ENCODE results near the gene CUL3.
"Not testable (repeated sequence)": the region's sequence is repeated elsewhere in the genome, so short reads cannot be mapped to it uniquely, and the experiment has no call there.

Gene CUL3

DNA sequence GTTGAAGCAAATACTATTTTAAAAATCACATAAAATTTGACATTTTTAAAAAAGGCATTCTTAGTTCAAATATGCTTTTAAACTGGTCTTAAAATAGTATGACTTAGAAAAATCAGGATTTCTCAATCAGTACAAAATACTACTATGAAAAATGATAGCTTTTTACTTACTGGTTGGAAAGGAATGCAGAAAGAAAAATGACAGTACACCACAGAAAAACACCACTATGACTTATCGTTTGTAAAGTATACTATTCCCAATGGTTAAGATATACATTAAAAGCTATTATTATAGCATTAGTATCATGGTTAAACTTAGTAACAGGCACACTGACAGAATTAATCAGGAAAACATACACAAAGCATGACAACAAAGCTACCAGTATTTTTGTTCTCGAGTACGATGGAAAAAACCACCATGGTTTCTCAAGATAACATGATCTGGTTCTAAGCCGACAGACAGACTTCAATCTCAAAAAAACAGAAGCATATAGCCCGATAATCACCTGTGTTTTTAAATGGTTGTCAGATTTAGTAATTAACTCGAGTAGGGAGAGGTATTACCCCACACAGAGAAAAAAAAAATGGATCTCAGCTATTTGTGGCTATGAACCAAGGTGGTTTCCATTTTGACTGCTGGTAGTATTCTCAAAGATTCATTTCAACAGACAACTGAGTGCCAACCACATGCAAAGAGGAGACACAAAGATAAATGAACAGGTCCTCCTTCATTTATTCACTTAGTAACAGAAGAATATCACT, 39.1 kb downstream of the CUL3 start:
- no peak for DNase-seq (ENCODE audit: low read depth in 2 of 3, low spot score in 2 of 3)

DNA sequence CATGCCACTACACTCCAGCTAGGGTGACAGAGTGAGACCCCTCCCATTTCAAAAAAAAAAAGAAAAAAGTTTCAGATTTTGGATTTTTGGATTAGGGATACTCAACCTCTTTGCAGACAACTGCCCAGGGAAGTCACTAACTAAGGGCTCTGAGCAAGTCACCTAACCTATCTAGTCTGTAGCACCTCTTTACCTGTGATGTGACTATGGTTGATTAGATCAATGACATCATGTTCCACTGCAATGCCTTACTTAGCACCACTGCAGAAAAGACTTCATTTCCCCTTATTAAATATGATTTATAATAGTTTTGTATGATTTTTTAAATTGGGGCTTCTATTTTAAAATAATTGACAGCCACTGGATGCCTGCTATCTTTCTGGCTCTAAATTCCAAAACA, 41.2 kb downstream of the CUL3 start:
- DNase-seq (ENCODE audit: low read depth in 2 of 3, low spot score in 2 of 3) = no peak

DNA sequence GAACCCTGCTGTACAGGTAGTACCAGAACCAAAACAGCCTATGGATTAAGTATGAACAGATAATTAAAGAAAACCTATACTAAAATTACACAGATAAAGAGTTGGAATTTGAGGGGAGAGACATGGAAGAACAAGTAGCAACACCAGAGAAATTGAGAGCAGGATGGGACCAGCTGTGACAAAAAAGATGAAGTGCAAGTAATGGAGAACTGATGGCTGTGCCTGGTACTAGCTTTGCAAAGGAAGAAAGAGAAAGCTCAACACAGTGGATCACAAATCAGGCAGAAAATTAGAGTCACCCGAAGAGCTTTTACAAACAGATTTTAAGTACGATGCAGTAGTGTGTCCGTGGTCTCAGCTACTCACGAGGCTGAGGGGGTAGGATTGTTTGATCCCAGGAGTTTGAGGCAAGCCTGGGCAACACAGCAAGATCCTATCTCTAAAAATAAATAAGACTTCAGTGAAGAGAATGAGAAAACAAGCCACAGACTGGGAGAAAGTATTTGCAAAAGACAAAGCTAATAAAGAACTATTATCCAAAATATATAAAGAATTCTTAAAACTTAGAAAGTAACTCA, 46.5 kb downstream of the CUL3 start:
- DNase-seq (ENCODE audit: low read depth in 2 of 3, low spot score in 2 of 3) = no peak

DNA sequence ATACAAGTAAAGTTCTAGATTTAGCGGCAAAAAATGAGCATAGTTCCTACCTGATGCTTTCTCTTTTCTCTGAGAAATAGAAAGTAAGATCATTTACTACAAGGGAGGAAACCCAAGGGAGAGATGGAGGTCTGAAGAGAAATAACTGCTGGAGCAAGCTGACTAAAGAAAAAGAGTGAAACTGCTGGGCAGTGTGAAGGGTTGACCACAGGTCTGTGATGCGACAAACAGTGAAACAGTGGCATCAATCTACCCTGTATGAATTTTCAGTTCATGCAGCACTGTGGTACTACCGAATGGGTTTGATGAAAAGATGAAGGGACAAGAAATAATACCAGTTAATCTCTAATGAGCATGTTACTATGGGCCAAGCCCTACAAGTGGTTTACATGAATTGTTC, 52.2 kb downstream of the CUL3 start:
- no peak for DNase-seq (ENCODE audit: low read depth in 2 of 3, low spot score in 2 of 3)

DNA sequence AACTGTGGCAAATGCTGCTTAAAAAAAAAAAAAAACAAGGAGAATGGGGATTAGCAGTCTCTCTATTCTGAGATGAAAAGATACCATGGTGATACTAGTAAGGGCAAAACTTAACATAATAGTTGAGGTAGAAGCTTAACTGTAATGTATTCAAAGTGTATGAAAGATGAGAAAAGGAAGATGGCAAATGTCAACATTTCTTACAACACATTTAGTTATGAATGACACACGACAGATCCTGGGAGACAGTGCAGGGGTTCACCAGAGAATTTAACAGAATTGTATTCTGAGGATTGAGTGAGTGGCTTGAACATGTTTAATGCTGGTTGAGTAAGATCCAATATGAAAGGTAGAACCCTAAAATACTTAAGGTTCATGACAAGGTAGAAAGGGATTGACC, 52.7 kb downstream of the CUL3 start:
- DNase-seq (ENCODE audit: low read depth in 2 of 3, low spot score in 2 of 3) = no peak

DNA sequence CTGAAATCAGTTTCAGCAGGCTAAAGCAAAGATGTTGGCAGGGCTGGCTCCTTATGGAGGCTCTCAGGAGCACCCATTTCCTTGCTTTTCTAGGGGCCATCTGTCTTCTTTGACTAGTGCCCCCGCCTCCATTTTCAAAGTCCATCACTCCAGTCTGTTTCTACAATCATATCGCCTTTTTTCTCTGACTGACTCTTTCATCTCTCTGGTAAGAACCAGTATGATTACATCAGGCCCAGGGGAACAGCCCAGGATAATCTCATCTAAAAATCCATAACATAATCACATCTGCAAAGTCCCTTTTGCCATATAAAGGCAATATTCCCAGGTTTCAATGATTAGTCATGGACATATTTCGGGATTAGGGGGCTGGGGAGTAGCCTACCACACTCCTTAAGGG, 57.0 kb downstream of the CUL3 start:
- DNase-seq (ENCODE audit: low read depth in 2 of 3, low spot score in 2 of 3) = no peak

DNA sequence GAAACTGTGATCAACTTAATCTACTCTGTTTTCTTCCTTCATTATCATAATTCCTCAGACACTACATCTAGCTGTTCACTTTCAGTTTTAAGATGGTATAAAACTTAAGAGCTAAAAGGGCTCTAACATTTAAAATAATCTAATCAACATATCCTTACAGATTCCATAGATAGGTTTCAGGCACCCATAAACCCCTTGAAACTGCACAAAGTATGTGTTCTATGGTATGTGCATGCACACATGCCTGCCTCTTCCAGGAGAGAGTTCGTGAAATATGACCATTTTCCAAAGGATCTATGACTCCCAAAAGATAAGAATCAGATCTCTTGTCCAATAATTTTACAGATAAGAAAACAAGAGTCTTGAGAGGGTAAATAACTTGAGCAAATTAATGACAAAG, 59.4 kb downstream of the CUL3 start:
- DNase-seq (ENCODE audit: low read depth in 2 of 3, low spot score in 2 of 3) = no peak

DNA sequence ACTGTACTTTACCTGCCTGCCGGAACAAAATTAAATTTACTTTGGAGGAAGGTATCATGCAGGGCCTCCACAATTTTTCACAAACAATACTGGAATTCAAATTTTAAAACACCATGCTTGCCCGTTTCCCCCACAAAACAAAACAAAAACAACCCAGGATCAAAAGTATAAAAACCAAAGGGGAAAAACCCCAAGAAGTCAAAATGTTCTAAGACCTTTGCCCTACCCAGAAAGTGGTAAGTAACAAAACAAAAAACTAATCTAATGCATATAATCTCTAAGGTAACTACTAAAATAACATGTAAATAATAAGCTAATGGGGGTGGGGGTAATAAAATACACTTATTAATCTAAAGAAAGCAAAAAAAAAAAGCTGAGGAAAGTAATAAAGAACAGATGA, 60.5 kb downstream of the CUL3 start:
- DNase-seq (ENCODE audit: low read depth in 2 of 3, low spot score in 2 of 3) = no peak

DNA sequence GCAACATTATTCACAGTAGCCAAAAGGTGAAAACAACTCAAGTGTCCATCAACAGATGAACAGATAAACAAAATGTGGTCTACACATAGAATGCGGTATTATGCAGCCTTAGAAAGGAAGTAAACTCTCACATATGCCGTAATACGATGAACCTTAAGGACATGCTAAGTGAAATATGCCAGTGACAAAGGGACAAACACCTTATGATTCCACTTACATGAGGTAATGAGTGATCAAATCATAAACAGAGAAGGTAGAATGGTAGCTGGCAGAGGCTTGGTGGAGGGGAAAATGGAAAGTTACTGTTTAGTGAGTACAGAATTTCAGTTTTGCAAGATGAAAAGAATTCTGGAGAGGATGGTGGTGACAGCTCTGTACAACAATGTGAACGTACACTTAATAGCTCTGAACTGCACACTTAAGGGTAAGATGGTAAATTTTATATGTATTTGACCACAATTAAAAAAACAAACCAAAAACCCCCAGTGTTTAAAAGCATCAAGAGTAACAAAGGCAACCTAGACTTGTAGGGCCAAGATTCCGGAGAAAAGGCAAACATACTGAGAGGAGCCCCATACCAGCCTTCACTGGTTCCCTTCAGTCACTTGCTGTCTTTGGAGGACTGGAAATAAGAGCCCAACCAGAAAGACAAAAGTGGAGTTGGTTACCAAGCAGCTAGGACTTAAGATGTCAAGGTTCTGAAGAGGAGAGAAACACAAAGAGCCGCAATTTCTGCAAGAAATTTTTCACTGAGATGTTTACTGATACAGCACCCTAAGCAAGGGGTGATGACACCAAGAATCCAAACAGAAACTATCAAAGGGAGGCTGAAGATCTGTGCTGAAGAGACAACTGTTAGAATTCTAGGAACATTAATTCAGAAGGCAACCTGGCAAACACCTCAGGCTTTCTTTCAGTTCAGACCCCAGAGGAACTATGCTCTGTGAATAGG, 61.3 kb downstream of the CUL3 start:
- DNase-seq (ENCODE audit: low read depth in 2 of 3, low spot score in 2 of 3) = no peak

DNA sequence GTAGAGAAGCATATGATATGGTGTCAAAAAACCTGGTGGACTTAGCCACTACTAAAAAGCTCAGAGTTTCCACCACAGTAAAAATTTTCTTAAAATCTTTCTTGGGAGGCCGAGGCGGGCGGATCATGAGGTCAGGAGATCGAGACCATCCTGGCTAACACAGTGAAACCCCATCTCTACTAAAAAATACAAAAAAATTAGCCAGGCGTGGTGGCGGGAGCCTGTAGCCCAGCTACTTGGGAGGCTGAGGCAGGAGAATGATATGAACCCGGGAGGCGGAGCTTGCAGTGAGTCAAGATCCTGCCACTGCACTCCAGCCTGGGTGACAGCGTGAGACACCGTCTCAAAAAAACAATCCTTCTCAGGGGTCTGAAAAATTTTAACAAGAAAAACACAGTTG, 62.7 kb downstream of the CUL3 start:
- not testable (repeated sequence) for DNase-seq (ENCODE audit: low read depth in 2 of 3, low spot score in 2 of 3)

DNA sequence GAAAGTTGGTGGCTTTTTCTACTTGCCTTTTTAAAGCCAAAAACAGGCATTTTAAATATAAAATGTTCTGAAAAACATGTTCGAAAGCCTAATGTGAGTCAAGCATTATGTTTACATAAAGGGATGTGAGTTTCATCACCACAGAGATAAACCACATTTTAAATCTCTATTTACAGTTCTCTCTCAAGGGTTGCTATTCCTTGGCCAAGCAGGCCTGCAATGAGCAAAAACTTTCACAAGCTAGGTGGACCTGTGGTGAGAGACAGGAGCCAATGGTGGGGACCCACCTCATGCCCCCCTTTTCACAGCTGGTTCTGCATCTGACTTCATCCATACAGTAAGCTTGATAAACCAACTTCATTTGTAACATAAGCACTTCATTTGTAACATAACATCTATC, 65.1 kb downstream of the CUL3 start:
- DNase-seq (ENCODE audit: low read depth in 2 of 3, low spot score in 2 of 3) = peak in 1 of 3 experiments; percentile 18

DNA sequence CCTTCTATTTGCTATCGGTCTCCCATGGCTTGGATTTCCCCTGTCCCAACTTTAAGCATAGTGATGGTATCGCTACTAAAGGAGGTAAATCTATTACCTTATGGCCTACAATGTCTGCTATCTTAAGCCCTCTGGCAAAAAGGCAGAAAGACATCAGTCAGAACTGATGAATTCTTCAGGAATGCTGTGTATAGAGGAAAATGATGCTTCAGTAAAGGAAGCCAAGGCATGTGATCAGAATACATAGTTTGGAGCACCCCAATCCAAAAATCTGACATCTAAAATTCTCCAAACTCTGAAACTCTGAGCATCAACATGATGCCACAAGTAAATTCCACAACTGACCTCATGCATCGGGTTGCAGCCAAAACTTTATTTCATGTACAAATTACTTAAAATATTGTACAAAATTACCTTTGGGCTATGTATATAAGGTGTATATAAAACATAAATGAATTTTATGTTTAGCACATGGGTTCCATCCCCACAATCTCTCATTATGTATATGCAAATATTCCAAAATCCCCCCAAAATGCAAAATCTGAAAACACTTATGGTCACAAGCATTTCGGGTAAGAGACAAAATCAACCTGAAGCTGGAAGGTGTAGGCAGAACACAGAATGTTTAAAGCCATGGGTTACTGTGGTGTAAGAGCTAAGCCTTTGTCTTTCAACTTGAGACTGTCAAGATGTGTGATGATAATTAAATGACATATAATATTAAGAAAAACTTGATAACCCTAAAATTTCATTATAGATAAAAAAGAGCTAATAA, 66.2 kb downstream of the CUL3 start:
- no peak for DNase-seq (ENCODE audit: low read depth in 2 of 3, low spot score in 2 of 3)

DNA sequence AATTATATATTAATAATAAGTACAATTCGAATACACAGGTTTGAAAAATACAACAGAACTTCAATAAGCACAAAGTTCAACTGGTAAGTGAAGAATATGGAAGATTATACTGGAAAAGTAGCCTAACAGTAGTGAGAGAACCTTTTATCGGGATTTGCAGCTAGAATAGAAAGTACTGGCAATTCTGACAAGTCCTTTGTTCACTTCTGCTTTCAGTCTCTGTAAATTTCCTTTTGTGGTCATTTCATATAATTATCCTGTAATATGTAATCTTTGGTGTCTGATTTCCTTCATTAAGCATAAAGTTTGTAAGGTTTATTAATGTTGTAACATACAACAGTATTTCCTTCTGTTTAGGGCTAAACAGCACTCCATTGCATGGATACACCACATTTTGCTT, 67.2 kb downstream of the CUL3 start:
- DNase-seq (ENCODE audit: low read depth in 2 of 3, low spot score in 2 of 3) = no peak

DNA sequence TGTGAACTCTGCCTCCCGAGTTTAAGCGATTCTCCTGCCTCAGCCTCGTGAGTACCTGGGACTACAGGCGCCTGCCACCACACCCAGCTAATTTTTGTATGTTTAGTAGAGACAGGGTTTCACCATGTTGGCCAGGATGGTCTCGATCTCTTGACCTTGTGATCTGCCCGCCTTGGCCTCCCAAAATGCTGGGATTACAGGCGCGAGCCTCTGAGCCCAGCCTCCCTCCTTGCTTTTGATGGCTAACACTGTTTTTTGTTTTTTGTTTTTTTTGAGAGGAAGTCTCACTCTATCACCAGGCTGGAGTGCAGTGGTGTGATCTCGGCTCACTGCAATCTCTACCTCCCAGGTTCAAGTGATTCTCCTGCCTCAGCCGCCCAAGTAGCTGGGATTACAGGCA, 68.8 kb downstream of the CUL3 start:
- DNase-seq (ENCODE audit: low read depth in 2 of 3, low spot score in 2 of 3) = not testable (repeated sequence)

DNA sequence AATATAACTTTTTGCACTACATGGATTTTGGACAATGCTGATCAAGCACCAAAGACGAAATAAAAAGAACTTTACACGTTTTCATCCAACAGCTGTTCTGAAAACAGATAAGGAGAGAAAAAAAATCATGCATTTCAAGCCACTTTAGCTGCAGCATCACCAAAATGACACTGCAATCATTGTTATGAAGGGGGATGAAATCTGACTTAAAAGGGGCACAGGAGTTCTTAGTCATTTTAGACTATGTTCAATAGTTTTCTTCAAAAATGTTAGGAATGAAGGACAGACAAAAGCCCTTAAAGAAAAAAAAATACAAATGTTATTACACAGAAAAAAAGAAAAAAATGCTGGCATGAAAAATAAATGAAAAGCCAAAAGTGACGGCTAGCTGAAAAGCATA, 71.2 kb downstream of the CUL3 start:
- no peak for DNase-seq (ENCODE audit: low read depth in 2 of 3, low spot score in 2 of 3)

DNA sequence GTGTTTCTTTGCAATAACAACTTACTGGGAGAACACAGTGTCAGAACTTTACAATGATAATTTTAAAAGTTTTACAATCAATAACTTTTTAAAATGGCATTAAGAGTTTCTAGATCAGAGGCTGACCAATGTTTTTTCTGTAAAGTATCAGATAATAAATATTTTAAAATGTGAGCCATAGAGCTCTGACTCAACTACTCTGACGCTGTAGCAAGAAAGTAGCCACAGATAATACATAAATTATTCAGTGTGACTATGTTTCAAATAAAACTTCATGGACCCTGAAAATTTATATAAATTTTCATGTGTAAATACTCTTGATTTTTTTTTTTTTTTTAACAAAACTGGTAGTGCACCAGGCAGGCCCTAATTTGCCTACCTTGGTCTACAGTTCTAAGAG, 77.4 kb downstream of the CUL3 start:
- no peak for DNase-seq (ENCODE audit: low read depth in 2 of 3, low spot score in 2 of 3)

DNA sequence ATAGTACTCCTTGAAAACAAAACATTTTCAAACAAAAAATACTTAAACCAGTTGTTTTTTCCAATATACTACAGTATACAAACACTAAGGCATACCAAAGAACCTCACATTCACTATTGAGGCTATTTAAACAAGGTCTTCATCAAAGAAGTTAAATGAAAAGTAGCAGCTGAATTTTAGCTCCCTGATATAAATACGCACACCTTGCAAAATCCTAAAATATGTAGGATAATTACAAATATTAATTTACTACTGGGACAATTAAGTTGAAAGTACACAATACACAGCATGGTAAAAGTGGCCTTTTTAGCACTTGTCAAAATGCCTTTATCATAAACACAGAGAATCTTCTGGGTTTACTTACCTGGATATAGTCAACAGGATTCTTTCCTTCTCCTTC, 78.7 kb downstream of the CUL3 start:
- no peak for DNase-seq (ENCODE audit: low read depth in 2 of 3, low spot score in 2 of 3)

DNA sequence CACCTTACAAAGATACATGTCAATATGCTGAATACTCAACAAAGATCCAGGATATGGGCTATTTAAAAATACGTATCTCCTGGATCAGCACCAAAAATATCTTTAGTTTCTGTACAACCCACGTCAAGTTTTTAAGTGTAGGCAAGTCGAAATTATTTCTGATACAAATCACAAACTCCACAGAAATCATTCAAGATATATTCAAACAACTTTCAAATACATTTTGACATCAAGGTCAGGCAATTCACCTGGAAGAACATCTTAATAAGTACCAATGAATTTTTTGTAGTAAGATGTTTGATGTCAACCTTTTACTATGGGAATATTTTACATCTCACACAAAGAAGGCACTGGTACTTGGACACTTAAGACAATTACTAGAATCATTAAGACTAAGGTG, 86.2 kb downstream of the CUL3 start:
- DNase-seq (ENCODE audit: low read depth in 2 of 3, low spot score in 2 of 3) = no peak

DNA sequence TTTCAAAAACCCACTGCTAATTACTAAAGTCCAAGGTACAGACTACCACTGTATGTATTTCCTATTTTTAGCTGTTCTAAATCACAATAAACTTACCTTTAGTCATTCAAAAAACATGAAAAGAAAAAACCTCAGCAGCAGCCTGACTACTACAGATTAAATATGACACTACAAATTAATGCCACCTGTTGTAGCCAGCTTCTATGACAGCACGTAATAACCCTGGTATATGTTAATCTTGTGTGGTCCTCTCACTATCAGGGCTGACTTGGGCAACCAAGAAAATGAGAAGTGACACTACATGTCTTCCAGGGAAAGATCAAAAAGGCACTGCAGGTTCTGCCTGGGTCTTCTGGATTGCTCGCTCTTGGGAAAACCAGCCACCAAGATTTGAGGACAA, 92.6 kb downstream of the CUL3 start:
- DNase-seq (ENCODE audit: low read depth in 2 of 3, low spot score in 2 of 3) = no peak

DNA sequence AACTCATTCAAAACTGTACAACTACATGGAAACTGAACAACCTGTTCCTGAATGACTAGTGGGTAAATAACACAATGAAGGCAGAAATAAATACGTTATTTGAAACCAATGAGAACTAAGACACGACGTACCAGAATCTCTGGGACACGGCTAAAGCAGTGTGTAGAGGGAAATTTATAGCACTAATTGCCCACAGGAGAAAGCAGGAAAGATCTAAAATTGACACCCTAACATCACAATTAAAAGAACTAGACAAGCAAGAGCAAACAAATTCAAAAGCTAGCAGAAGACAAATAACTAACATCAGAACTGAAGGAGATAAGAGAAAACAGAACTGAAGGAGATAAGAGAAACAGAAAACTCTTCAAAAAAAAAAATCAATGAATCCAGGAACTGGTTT, 97.2 kb downstream of the CUL3 start:
- DNase-seq (ENCODE audit: low read depth in 2 of 3, low spot score in 2 of 3) = not testable (repeated sequence)

Data from activated CD8-positive, alpha-beta memory T cell treated with anti-CD3 and anti-CD28 coated beads for 48 hours (primary cell).